Stimulated activated CD4-positive, alpha-beta T cell treated with anti-CD3 and anti-CD28 coated beads, Interleukin-4, amount 100 ng/mL, for 24 hours (primary cell): Measurements from ENCODE around the gene USP1.

ENCODE experiments used
- DNase-seq: peaks from one replicate; pipeline ENCODE4 v3.0.0-alpha.2; 2020

Gene USP1

GRCh38 chr1:62493656-62494055, 56.8 kb downstream of the USP1 start:
- no peak for DNase-seq

- no peak for DNase-seq
Measured at GRCh38 chr1:62494137-62494536, 57.3 kb downstream of the USP1 start.

GRCh38 chr1:62500210-62500609, 63.4 kb downstream of the USP1 start:
- no peak for DNase-seq
